T-helper 1 cell (primary cell): ENCODE measurements around the gene KCTD13.
"Not testable (repeated sequence)": the region's sequence is repeated elsewhere in the genome, so short reads cannot be mapped to it uniquely, and the experiment has no call there.

Experiments
- DNase-seq, 5 donors: peaks; one replicate each; pipeline ENCODE4 v3.0.0-alpha.2; 2012 to 2020

Gene KCTD13

DNA sequence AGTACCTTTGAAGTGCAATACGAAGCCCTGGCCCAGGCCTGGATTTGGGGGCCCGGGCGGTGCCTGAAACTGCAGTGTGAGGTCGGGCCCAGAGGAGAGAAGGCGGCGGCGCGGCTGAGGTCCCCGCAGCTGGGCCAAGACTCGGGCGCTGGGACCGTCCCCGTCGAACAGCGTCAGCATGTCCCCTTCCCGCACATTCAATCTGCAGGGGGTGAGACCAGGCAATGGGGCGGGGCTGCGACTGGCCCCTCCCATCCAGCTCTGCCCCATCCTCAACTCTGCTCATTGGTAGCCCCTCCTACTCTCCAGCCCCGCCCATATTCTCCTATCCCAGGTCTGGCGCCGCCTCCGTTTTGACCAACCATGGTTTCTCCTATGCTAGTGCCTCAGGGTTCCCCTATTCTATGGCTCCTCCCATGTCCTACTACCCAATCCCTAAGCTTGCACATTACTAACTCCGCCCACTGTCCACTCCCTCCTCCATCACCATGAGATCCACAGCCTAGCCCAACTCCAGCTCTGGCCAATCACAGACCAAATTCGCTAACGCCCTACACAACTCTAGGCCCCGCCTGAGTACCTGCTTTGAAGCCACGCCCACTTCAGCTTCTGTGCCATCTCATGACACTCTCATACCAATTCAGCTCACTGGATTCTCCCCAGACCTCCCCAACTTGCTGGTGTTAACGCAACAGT lies 48.6 kb downstream of the KCTD13 start:
- peak in 2 of 5 donors; percentile 32 to 59 for DNase-seq

DNA sequence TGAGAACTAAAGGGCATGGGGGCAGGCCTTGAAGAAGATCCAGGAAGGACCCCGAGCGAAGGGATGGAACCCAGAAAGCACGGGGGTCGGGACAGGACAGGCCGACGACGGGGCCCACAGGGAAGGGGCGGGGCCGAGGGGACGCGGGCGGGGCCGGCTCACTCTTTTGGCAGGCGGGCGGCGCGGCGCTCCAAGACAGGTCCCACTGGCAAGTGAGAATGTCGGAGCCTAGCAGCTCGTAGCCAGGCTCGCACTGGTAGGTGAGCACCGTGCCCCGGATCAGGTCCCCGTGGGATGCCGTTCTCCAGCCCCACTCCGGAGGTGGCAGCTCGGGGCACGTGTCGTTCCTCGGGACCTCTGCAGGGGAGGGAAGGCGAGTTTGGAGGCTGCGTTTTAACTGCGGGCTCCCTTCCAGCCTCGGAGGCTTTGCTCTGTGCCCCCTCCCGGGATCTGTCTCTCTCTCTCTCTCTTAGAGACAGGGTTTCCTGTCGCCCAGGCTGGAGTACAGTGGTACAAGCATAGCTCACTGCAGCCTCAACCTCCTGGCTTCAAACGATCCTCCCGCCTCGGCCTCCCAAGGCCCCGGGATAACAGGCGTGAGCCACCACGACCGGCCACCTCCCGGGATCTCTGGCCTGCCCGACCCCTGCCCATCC lies 49.3 kb downstream of the KCTD13 start:
- DNase-seq: peak in 1 of 5 donors; percentile 28

DNA sequence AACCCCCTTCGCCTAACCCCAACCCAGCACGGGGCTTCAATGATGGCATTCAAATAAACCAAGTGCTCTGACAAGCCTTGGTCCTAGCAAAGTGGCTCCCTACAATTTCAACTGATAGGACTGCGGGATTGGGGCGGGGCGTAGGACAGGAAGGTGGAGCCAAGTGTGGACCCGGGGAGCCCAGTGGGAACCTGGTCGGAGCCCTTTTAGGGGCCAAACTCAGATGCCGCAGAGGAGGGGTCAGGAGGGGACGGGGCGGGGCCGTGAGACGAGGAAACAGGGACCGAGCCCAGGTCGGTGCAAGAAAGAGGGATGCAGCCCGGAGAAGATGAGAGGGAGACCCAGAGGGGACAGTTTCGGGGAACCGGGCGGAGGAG lies 49.8 kb downstream of the KCTD13 start:
- DNase-seq: no peak

DNA sequence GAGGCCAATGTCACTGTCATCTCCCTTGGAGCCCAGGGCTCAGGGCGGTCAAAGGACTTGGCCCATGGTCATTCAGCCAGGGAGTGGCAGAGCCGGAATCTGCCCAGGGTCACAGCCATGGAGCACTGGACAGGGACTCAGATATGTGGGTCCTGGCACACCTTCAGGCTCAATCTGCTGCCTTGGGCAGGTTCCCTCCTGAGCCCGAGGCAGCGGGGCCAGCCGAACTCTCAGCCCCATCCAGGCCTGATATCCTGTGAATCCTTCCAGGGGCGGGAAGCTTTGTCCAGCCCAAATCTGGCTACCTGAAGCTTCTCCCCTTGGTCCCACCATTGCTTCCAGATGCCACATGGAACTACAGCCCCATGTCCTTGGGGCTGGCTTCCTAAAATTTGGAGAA lies 50.8 kb downstream of the KCTD13 start:
- DNase-seq: no peak

DNA sequence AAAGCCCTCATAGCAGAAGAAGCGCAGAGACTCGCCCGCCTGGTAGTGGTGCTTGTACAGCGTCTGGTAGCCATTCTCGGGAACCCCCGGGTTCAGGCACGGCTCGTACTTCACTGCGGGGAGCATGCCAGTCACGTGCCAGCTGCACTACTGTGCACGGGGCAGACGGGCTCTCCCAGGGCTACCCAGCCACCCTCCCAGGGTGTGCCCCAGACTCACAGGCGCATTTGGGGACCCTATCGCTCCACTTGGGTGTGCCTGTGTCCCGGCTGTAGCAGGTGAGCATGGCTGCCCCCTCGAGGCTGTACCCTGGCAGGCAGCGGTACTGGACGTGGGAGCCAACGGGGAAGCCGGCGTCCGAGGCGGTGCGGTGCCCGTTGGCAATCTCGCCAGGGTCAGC lies 52.7 kb downstream of the KCTD13 start:
- DNase-seq: no peak

DNA sequence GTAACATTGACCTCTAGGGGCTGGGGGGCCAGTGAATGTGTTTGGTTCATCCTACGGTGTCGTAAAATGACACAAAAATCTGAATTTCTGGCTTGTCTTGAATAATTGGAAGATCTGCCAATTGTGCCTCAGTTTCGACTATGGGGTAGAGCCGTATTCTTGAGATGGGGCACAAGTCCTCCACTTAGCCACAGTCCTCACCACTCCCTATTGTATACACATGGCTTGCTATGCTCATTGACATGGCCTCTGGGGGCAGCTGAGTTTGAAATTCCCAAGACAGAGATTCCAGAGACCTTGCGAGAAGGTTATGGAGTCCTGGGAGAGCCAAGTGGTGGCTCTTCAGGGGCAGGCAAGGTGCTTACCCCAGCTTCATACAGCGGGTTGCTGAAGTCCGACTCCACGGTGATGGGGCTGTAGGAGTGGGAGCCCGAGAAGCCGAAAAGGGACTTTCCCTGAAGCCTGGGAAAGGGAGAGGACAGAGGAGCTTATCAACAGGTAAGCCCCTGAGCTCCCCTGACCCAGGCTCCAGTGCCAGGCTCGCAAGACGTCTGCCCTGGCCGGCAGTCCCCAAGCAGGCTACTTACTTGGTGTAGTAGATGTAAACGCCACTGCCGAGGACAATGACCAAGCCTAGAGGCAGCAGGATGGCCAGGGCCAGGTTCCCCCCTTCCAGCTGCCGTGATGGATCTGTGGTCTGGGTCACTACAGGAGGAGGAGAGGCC lies 54.0 kb downstream of the KCTD13 start:
- no peak for DNase-seq

DNA sequence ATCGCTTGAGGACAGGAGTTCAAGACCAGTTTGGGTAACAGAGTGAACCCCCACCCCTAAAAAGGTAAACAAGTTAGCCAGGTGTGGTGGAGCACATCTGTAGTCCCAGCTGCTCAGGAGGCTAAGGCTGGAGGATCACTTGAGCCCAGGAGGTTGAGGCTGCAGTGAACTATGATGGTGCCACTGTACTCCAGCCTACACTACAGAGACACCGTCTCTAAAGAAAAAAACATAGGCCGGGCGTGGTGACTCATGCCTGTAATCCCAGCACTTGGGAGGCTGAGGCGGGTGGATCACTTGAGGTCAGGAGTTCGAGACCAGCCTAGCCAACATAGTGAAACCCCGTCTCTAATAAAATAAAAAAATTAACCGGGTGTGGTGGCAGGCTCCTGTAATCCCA lies 57.0 kb downstream of the KCTD13 start:
- DNase-seq: not testable (repeated sequence)

DNA sequence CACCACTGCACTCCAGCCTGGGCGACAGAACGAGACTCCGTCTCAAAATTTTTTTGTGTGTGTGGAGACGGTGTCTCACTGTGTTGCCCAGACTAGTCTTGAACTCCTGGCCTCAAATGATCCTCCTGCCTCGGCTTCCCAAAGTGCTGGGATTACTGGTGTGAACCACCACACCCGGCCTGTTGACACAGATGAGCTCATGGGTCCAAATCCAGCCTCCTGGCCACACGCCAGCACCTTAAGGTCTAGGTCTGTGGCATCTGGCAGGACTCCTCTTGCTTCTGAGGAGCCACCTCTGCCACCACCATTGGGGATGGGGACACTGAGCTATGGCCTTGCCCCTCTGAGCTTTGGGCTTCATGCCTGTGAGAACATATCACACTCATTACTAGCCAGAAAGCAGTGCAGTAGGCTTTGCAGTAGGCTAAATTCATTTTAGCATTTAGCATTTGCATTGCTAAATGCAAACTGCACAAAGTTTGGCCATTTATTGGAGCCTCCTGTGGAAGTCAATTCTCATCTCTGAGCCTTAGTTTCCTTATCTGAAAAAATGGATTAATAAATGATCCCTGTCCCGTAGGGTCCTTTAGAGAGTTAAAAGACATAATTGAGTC lies 57.5 kb downstream of the KCTD13 start:
- no peak for DNase-seq

DNA sequence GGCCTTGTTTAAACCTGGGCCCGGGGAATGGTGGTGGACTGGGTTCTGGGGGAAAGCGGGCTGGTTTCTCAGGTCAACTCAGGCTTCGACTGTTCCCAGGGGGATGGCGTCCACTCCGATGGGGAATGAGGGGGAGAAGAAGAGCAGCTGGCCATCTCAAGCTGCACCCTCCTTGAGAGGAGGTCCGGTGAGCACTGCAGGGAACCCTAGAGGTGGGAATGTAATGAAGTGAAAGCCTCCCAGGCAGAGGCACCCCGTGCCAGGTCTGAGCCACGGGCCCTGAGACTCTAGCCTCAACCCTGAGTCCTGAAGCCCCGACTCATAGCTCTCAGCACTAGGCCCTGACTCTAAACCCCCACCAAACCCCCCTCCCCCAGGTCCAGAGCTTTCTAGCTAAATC lies 61.8 kb downstream of the KCTD13 start:
- no peak for DNase-seq

DNA sequence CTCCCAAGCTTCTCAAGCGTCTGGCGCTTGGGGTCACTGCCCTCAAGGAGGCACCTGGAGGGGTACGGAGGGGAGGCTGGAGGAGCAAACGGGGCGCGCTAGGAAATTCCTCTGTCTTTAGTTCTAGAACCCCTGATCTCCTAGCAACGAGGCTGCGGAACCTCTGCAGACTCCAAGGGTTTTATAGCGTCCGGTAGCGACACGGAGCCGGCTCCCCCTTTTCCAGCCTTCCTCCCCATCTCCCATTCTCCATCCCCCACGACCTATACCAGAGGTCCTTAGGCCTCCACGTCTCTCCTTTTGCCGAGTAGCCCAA lies 62.4 kb downstream of the KCTD13 start:
- no peak for DNase-seq

DNA sequence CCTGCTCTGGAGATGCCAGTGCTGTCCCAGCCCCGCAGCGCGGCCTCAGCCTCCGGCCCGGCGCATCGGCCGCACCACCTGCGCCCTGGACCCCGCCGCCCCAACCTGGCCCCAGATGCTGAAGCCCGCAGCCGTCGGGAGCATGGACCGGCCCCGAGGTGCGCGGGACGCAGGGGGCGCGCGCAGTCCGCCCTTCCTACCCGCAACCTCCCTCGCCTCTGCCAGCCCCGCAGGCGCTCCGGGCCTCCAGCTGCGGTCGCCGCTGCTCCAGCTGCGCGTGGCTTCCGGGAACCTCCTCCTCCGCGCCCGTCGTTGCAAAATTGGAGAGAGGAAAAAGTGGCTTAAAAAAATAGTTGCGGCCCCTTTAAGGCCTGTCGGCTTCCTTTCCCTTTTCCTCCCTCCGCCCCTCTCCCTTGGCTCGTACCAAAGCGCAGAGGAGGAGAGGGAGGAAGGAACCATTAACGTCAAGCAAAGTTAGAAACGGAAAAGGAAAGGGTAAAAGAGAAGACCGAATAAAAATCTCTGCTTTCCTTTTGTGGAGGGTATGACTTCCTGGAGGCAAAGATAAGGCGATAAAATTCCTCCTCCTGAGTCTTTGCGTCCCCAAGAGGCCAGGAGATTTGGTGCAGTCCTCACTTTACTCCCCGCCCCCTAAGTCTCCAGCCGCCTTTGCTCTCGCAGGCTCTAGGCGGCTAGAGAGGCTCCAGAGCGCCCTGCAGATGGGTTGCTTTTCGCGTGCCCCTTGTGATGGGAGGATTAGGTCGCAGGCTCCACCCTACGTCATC lies 63.0 kb downstream of the KCTD13 start, which contains the start of gene CDIPT:
Gene CDIPT, minus strand, starts transcription at position 343 of the 785 bp plus-strand sequence. CDS start 369 bp downstream, outside the sequence.
- peak; percentile 84 to 96 (median 90) for DNase-seq

DNA sequence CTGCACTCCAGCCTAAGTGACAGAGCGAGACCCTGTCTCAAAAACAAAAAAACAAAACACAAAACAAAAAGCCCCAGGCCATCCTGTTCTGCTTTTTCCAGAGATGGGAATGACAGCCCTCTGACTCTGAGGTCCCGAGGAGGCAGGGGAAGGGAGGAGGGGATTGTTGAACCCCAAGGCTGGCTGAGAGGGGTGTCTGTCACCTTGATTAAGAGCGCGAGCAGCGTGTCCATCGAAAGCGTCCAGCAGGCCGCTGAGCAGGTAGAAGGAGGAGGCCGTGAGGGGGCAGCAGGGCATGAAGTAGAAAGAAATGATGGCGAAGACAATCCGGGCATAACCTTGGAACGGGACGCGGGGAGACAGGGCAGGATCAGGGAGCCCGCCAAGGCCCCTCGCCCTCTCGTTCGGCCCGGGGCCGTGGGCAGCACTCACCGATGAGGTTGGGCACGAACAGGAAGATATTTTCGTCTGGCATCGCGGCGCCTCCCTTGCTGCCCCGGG lies 63.6 kb downstream of the KCTD13 start:
- DNase-seq: no peak

DNA sequence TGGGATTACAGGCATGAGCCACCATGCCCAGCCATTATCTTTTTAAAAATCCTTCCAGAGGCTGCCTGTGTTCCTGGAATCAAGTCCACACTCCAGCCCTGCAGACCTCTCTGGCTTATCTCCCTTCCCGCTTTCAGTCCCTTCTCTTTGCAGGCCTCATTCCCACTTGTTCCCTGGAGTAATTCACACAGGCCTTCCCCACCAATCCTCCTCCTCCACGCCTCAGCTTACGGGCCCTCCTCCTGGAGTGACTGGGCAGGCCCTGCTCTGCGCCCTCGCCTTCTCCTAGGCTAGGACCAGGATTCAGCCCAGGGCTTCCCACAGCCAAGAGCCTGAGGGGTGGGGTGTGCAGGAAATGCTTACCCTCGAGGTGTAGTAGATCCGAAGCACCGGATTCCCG lies 65.8 kb downstream of the KCTD13 start:
- DNase-seq: no peak

DNA sequence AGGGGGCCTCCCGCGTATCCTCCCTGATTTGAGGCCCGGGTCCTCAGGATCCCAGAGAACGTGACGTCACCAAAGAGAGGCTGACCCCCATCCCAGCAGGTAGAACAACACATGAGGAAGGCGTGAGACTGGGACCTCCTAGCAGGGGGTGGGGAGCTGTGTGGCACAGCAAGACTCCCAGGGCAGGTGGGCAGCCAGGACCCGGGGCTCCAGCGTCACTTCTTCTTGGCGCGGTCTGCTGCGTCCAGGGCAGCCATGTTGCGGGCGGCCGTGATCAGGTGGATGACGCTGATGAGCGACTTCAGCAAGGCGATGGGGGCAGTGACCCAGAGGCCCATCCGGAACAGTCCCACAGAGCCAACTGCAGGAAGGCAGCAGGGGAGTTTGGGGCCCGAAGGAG lies 67.1 kb downstream of the KCTD13 start:
- no peak for DNase-seq

DNA sequence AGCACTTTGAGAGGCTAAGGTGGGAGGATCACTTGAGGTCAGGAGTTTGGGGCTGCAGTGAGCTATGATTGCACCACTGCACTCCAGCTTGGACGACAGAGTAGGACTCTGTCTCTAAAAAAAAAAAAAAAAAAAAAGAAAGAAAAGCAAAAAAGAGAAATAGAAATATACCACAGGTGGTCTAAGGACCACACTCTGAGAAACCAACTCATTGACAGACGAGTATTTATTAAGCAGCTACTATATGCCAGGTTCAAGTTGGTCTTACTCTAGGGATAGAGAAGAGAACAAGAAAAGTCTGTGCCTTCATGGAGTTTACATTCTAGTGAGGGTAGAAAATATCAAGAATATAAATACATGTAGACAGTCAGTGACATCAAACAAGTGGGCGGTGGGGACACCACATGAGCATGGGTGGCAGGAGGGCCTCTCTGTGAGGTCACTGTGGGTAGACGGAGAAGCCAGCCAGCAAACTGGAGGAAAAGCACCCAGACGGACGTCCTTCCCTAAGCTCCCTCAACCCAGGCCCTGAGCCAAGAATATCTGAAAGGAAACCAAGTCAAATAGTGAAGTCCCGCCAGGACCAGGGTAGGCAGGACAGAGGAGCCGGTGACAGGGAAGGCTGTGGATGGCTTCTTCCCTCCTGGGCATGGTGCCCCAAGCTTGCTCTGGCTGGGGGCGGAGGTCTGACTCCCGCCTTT lies 67.7 kb downstream of the KCTD13 start:
- DNase-seq: no peak

DNA sequence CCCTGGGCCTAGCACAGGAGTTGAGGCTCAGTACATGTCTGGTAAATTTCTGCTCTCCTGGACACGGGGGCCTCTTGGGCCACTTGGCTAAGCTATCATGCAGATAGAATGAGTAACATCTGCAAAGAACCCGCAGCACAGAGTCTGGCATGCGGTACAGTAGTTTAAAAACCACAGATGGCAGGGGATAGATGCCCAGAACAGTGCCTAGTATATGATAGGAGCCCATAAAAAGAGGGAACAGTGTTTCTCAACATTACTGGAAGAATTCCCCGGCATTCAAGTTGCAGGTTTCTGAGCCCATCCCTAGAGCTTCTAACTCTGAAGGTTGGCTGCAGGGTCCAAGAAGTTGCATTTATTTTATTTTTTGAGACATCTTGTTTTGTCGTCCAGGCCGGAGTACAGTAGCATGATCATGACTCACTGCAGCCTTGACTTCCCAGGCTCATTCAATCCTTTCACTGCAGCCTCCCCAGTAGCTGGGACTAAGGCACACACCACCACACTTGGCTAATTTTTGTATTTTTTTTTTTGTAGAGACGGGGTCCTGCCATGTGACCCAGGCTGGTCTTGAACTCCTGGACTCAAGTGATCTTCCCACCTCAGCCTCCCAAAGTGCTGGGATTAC lies 68.8 kb downstream of the KCTD13 start:
- no peak for DNase-seq
